Measurements from ENCODE around the gene DTD1. TPM values are rescaled to one million over a fixed set of nuclear protein-coding genes. Genes with fewer than 3 reads are reported as not detected.

Gene DTD1
- total RNA-seq, 2 experiments from 2014 or later = 31.9 to 33.5 TPM

GRCh38 chr20:18705910-18706309 is 118.1 kb downstream of the DTD1 start:
- Mint-ChIP-seq H3K4me1 (no peaks in the 10 kb centered on the region), H3K4me3 (no peak overlapping the region), H3K36me3 (no peaks in the 10 kb centered on the region), H3K27me3 (no peaks in the 10 kb centered on the region), H3K9me3 (ENCODE audit: low read depth) (no peaks in the 10 kb centered on the region), H3K27ac (no peak overlapping the region)
- DNase-seq = no peak
- CTCF ChIA-PET = no interaction called here
- ATAC-seq = no peak

GRCh38 chr20:18712131-18712530 is 124.3 kb downstream of the DTD1 start:
- DNase-seq (no peak), ATAC-seq (no peak)
- no peaks in the 10 kb centered on the region for H3K36me3 Mint-ChIP-seq
- CTCF ChIA-PET = no interaction called here
- no peak overlapping the region for H3K4me3 Mint-ChIP-seq
- peaks cover 5% of the 10 kb centered on the region for H3K4me1 Mint-ChIP-seq
- H3K27ac Mint-ChIP-seq = no peak overlapping the region
- no peaks in the 10 kb centered on the region for H3K27me3 Mint-ChIP-seq
- no peaks in the 10 kb centered on the region for H3K9me3 Mint-ChIP-seq (ENCODE audit: low read depth)

DNA sequence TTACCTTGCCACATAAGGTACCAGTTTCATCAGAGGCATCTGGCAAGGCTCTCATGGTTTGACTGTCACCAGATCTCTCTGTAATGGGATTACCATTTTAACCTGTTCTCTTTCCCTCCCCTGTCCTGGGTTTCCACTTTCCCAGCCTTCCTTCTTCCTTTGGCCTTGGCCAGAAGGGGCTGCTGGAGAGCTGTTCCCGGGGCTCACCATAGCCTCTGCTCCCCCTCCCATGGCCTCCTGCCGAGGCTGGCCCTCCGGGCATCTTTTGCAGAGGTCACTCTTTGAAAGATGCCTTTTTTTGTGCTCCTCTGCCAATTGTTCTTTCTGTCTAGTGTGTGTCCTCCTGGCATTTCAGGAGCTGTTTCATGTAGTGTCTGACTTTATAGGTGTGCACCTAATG is 125.0 kb downstream of the DTD1 start:
- peaks cover 5% of the 10 kb centered on the region for H3K4me1 Mint-ChIP-seq
- ATAC-seq (no peak), DNase-seq (no peak)
- H3K27me3 Mint-ChIP-seq = no peaks in the 10 kb centered on the region
- H3K9me3 Mint-ChIP-seq (ENCODE audit: low read depth) = no peaks in the 10 kb centered on the region
- CTCF ChIA-PET = interaction anchor here (0.5 kb wide), 1 partner anchor 20 kb away, joined by 3 read pairs; no protein-coding TSS in a partner anchor
- H3K4me3 Mint-ChIP-seq = no peak overlapping the region
- no peak overlapping the region for H3K27ac Mint-ChIP-seq
- no peaks in the 10 kb centered on the region for H3K36me3 Mint-ChIP-seq

- ATAC-seq = no peak
- no peaks in the 10 kb centered on the region for H3K9me3 Mint-ChIP-seq (ENCODE audit: low read depth)
- no peak overlapping the region for H3K4me3 Mint-ChIP-seq
- H3K36me3 Mint-ChIP-seq = peaks cover 1% of the 10 kb centered on the region
- no peak overlapping the region for H3K27ac Mint-ChIP-seq
- CTCF ChIA-PET = no interaction called here
- peaks cover 5% of the 10 kb centered on the region for H3K4me1 Mint-ChIP-seq
- H3K27me3 Mint-ChIP-seq = no peaks in the 10 kb centered on the region
- DNase-seq = no peak
Measured at GRCh38 chr20:18715564-18715963, 127.7 kb downstream of the DTD1 start.

DNA sequence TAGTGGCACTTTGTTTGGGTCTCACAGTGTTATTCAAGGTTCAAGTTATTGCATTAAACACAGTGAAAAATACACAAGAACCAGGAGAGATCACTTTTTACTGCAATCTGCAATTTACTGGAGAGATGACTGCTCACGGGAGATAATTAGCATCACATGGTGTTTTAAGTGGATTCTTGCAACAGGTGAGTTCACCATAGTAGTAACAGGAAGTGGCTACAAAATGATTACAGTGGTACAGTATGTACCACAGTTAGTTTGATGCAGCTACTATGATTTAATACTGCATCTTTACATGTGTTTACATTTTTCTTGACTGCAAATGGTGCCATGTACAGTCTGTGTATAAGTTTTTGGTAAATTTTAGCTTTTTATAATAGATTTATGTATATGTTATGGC is 129.2 kb downstream of the DTD1 start:
- DNase-seq (no peak), ATAC-seq (no peak)
- no peak overlapping the region for H3K4me3 Mint-ChIP-seq
- peaks cover 1% of the 10 kb centered on the region for H3K36me3 Mint-ChIP-seq
- CTCF ChIA-PET = no interaction called here
- peaks cover 5% of the 10 kb centered on the region for H3K4me1 Mint-ChIP-seq
- H3K27ac Mint-ChIP-seq = no peak overlapping the region
- no peaks in the 10 kb centered on the region for H3K27me3 Mint-ChIP-seq
- no peaks in the 10 kb centered on the region for H3K9me3 Mint-ChIP-seq (ENCODE audit: low read depth)

GRCh38 chr20:18718129-18718528 is 130.3 kb downstream of the DTD1 start:
- CTCF ChIA-PET = interaction anchor here (0.7 kb wide), 1 partner anchor 86 kb away, joined by 3 read pairs; no protein-coding TSS in a partner anchor
- Mint-ChIP-seq H3K27ac (no peak overlapping the region), H3K4me3 (no peak overlapping the region), H3K36me3 (peaks cover 1% of the 10 kb centered on the region), H3K27me3 (no peaks in the 10 kb centered on the region), H3K9me3 (ENCODE audit: low read depth) (no peaks in the 10 kb centered on the region), H3K4me1 (peaks cover 5% of the 10 kb centered on the region)
- no peak for DNase-seq
- ATAC-seq = no peak

DNA sequence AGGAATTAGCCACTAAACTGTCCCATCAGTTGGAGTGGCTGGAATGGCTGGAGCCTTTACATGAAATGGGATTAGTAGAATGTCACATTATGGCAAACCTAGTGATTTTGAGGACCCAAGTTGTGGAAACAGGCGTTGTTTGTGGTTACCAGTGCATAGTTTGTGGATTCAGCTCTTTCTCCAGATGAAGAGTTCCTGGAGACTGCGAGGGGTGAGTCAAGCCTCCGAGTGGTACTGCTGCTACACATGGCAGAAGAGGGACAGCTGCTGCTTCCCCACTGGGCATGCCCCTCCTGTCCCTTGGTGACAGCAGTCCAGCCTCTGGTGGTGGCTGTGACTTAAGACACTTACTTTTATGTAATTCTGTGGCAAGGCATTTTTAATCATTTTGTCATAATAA is 131.6 kb downstream of the DTD1 start:
- Mint-ChIP-seq H3K4me1 (peaks cover 5% of the 10 kb centered on the region), H3K27ac (no peak overlapping the region), H3K27me3 (no peaks in the 10 kb centered on the region), H3K36me3 (peaks cover 1% of the 10 kb centered on the region), H3K9me3 (ENCODE audit: low read depth) (no peaks in the 10 kb centered on the region), H3K4me3 (no peak overlapping the region)
- no peak for DNase-seq
- CTCF ChIA-PET = interaction anchor here (1.1 kb wide), 1 partner anchor 15 kb away, joined by 3 read pairs; no protein-coding TSS in a partner anchor
- ATAC-seq = no peak

- DNase-seq (no peak), ATAC-seq (no peak)
- CTCF ChIA-PET = no interaction called here
- Mint-ChIP-seq H3K27ac (no peak overlapping the region), H3K36me3 (peaks cover 1% of the 10 kb centered on the region), H3K4me3 (no peak overlapping the region), H3K27me3 (no peaks in the 10 kb centered on the region), H3K9me3 (ENCODE audit: low read depth) (no peaks in the 10 kb centered on the region), H3K4me1 (peaks cover 5% of the 10 kb centered on the region)
Measured at GRCh38 chr20:18721551-18722115, 133.8 kb downstream of the DTD1 start.

DNA sequence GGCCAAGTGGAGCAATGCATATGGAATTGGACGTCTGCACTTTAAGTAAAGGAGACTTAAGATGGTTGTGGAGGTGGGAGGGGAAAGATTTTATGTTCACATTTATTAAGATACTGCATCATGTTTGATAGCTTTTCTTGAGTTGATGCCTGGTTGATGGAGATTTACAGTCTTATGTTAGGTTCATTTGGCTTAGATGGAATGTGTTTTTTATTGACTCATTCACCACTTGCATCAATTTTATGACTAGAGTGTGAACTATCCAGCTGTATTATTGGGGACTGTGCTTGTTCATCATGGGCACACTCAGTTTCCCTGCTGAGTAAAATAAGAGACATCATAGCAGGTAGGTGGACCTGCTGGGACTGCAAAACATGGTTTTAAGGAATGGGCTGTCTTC is 134.5 kb downstream of the DTD1 start:
- DNase-seq (no peak), ATAC-seq (no peak)
- H3K27ac Mint-ChIP-seq = no peak overlapping the region
- H3K9me3 Mint-ChIP-seq (ENCODE audit: low read depth) = no peaks in the 10 kb centered on the region
- peaks cover 1% of the 10 kb centered on the region for H3K36me3 Mint-ChIP-seq
- peaks cover 6% of the 10 kb centered on the region for H3K4me1 Mint-ChIP-seq
- H3K4me3 Mint-ChIP-seq = no peak overlapping the region
- CTCF ChIA-PET = no interaction called here
- no peaks in the 10 kb centered on the region for H3K27me3 Mint-ChIP-seq

DNA sequence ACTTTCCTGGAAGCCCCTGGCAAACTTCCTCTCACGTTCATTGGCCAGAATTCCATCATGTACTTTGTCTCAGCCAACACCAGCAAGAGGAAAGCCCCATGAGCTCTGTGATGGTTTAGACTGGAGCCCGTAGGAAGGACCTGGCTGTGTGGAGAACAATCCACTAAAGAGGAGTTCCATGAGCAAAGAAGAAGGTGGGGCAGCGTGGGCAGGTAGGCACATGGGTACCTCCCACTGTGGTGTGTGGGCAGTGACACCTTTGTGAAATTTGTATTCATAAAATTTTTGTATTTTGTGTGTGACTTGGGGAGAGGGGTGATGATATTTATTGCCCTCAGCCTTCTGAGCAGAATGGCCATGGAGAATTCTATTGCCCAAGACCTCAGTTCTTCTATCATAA is 136.2 kb downstream of the DTD1 start:
- DNase-seq = no peak
- CTCF ChIA-PET = no interaction called here
- H3K9me3 Mint-ChIP-seq (ENCODE audit: low read depth) = no peaks in the 10 kb centered on the region
- no peak overlapping the region for H3K27ac Mint-ChIP-seq
- peaks cover under 1% of the 10 kb centered on the region for H3K36me3 Mint-ChIP-seq
- ATAC-seq = no peak
- no peaks in the 10 kb centered on the region for H3K27me3 Mint-ChIP-seq
- peaks cover 9% of the 10 kb centered on the region for H3K4me1 Mint-ChIP-seq
- H3K4me3 Mint-ChIP-seq = no peak overlapping the region

DNA sequence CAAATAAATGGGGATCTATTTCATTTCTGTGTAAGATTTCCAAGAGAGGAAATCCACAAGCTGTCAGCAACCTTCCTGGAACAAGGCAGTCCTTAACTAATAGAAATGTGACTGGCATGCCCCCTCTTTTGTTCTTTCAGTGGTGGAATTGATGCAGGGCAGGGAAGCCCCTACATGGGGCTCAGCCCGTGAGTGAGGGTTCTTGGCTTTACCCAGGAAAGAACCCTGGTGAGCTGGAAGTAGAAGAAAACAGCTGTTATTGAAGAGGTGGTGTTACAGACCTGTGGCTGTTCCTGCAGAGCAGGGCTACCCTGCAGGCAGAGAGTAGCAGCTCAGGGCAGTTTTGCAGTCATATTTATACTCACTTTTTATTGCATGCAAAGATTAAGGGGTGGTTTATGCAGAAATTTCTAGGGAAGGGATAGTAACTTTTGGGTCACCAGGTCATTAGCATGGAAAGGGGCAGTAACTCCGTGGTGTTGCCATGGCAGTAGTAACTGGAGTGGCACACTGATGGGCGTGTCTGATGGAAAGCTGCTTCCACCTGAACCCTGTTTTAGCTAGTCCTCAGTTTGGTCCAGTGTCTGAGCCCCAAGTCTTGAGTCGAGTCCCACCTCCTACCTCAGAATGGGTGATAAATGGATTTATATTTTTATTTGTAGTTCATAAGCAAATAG is 137.1 kb downstream of the DTD1 start:
- DNase-seq = no peak
- peaks cover 9% of the 10 kb centered on the region for H3K4me1 Mint-ChIP-seq
- H3K27me3 Mint-ChIP-seq = no peaks in the 10 kb centered on the region
- H3K36me3 Mint-ChIP-seq = no peaks in the 10 kb centered on the region
- no peaks in the 10 kb centered on the region for H3K9me3 Mint-ChIP-seq (ENCODE audit: low read depth)
- CTCF ChIA-PET = no interaction called here
- H3K27ac Mint-ChIP-seq = no peak overlapping the region
- no peak overlapping the region for H3K4me3 Mint-ChIP-seq
- no peak for ATAC-seq

DNA sequence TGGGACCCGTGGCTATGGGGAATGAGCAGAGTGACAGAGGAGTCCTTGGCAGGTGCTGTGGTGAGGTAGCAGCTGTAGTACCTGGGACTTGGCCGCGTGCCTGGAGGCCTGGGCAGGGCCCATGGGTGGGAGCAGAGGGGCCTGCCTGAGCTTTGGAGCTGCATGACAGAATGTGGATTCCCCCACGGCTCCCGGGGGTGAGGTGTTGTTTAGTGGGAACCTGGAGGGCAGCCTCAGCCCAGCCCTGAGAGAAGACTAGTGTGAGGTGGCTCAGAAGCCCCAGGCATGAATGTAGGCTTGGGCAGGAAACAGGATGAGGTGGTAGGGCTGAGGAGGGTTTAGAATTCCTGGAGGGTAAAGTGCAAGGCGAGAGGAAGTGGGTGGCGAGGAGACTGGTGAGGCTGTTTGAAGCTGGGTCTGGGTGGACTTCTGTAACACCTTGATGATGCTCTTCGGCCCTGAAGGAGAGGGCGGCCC is 139.2 kb downstream of the DTD1 start:
- Mint-ChIP-seq H3K4me3 (no peak overlapping the region), H3K27me3 (no peaks in the 10 kb centered on the region), H3K4me1 (peaks cover 9% of the 10 kb centered on the region), H3K27ac (no peak overlapping the region), H3K9me3 (ENCODE audit: low read depth) (no peaks in the 10 kb centered on the region), H3K36me3 (no peaks in the 10 kb centered on the region)
- DNase-seq (no peak), ATAC-seq (no peak)
- CTCF ChIA-PET = no interaction called here

DNA sequence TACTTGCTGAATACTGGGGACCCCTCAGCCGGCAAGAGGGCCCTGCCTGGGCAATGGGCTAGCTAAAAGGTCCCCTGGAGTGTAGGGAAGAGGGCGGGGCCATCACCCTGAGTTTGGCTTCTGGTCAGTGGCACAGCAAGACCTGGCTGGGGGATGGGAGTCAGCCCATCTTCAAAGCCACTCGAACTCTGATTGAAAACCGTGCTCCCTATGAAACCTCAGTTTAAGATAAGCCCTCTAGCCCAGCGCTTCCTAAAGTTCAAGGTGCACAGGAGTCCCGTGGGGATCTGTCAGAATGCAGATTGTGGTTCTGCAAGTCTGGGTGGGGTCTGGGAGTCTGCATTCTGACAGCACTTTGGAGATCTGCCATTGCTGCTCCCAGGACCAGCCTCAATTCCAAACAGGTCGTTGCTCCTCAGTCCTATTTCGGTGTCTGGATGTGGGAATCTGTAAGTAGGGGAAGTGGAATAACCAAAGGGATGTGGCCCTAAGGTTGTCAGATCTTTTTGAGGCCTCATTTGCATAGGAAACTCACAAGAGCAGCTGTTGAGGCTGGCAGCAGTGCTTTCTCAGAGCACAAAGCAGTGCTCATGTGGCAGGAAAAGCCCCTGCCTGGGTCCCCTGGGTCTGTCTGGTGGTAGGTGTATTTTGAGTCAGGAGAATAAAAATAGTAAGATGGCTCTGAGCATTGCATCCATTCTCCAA is 140.5 kb downstream of the DTD1 start:
- H3K4me1 Mint-ChIP-seq = peaks cover 9% of the 10 kb centered on the region
- ATAC-seq (no peak), DNase-seq (no peak)
- H3K36me3 Mint-ChIP-seq = no peaks in the 10 kb centered on the region
- no peaks in the 10 kb centered on the region for H3K9me3 Mint-ChIP-seq (ENCODE audit: low read depth)
- no peak overlapping the region for H3K27ac Mint-ChIP-seq
- H3K4me3 Mint-ChIP-seq = no peak overlapping the region
- CTCF ChIA-PET = no interaction called here
- H3K27me3 Mint-ChIP-seq = no peaks in the 10 kb centered on the region

DNA sequence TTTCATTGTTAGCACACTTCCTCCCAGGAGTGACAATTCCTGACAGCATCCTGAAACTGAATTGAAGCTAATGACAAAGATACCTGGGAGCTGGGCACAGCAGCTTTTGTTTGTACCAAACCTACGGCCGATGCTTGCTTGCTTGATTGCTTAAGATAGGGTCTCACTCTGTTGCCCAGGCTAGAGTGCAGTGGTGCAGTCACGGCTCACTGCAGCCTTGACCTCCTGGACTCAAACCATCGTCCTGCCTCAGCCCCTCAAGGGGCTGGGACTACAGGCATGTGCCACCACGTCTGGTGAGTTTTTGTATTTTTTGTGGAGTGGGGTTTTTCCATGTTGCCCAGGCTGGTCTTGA is 141.0 kb downstream of the DTD1 start:
- peaks cover 9% of the 10 kb centered on the region for H3K4me1 Mint-ChIP-seq
- no peak for ATAC-seq
- no peaks in the 10 kb centered on the region for H3K27me3 Mint-ChIP-seq
- no peaks in the 10 kb centered on the region for H3K9me3 Mint-ChIP-seq (ENCODE audit: low read depth)
- CTCF ChIA-PET = no interaction called here
- DNase-seq = no peak
- no peaks in the 10 kb centered on the region for H3K36me3 Mint-ChIP-seq
- H3K4me3 Mint-ChIP-seq = no peak overlapping the region
- H3K27ac Mint-ChIP-seq = no peak overlapping the region

Measured in activated CD8-positive, alpha-beta memory T cell treated with anti-CD3 and anti-CD28 coated beads, Interleukin-2, amount 10 ng/mL, durations not matched to agents 7 days and 5 days (primary cell).